Kidney (tissue), 14 donors: ENCODE data around the gene PRR35. TPM values are rescaled to one million over a fixed set of nuclear protein-coding genes. Genes with fewer than 3 reads are reported as not detected.

ENCODE experiments used
- DNase-seq, 5 donors: peaks; one replicate each; pipeline ENCODE4 v3.0.0-alpha.2; 2013 to 2020
- FAIRE-seq: peaks from 2 replicates; lab custom pipeline; 2012; peaks lifted over from hg19 to GRCh38; lab: Jason Lieb, UNC
- H3K27ac ChIP-seq, 2 donors: one replicate each; pipeline ENCODE4 v1.7.0; 2013; ENCODE audit warnings: low read depth in 2 of 2, low read length in 2 of 2, inconsistent platforms in 1 of 2
- H3K27me3 ChIP-seq: one replicate; pipeline ENCODE4 v1.7.1; 2013; ENCODE audit warnings: low read length, inconsistent platforms; ENCODE audit not compliant: control insufficient read depth, insufficient read depth
- H3K36me3 ChIP-seq, 3 donors: one replicate each; pipeline versions ENCODE4 v1.7.0 to v1.7.1; 2013; ENCODE audit warnings: low read length in 3 of 3, control low read depth in 1 of 3, inconsistent platforms in 1 of 3; ENCODE audit not compliant: insufficient read depth in 3 of 3, control insufficient read depth in 2 of 3
- H3K4me1 ChIP-seq, 3 donors: one replicate each; pipeline versions ENCODE4 v1.7.0 to v1.7.1; 2013; ENCODE audit warnings: low read length in 3 of 3, inconsistent platforms in 1 of 3, low read depth in 1 of 3; ENCODE audit not compliant: control insufficient read depth in 2 of 3, insufficient read depth in 2 of 3
- H3K4me3 ChIP-seq, 3 donors: one replicate each; pipeline versions ENCODE4 v1.7.0 to v1.8.1; 2013; ENCODE audit warnings: low read length in 3 of 3, control low read depth in 1 of 3, inconsistent platforms in 1 of 3
- H3K9ac ChIP-seq, 3 donors: one replicate each; pipeline versions ENCODE4 v1.7.0 to v1.7.1; 2013; ENCODE audit warnings: low read length in 3 of 3, control low read depth in 1 of 3, inconsistent platforms in 1 of 3
- H3K9me3 ChIP-seq, 3 donors: one replicate each; pipeline versions ENCODE4 v1.7.0 to v1.7.1; 2013; ENCODE audit warnings: low read length in 3 of 3, control low read depth in 1 of 3, inconsistent platforms in 1 of 3; ENCODE audit not compliant: control insufficient read depth in 2 of 3, insufficient read depth in 1 of 3
- intact Hi-C: fragments of 100-400 bp; cut with DNase I; formaldehyde crosslinking; loops from one replicate; pipeline ENCODE4 v1.11.1; 2022
- polyA plus RNA-seq: library from polyadenylated mRNA; stranded (reverse); fragments of 350-450 nt; fragmentation: Illumina TruSeq; extraction: RNeasy Lipid Tissue Mini Kit (QIAGEN cat#74804); gene quantifications from one replicate; pipeline ENCODE4 v1.2.3, GENCODE V29; 2014; ENCODE audit warnings: low read depth, low replicate concordance; ENCODE audit not compliant: insufficient read depth
- total RNA-seq: library from RNA; stranded (reverse); fragmentation: NEBNext Ultra II Directional; extraction: Animal tissue kit (Norgen Biotek cat#: 25700); gene quantifications from one replicate; pipeline ENCODE4 v1.2.1, GENCODE V29; 2021
- TF ChIP-seq, protein P1 (sequence below): IDR thresholded peaks from 3 replicates; pipeline ENCODE4 v1.5.1; 2012; ENCODE audit warnings: mild to moderate bottlenecking, moderate library complexity, borderline replicate concordance; ENCODE audit not compliant: insufficient read depth; ENCODE audit errors: extremely low read depth
- donor health status: control.
- donor health status: control.
- donor health status: control.
- donor health status: control.
- donor health status: control.
- donor health status: DM: yes; HTN: yes; CAD: no.
- donor health status: Normal renal cell carcinoma (clear cell type).

The PRR35 gene
- total and polyA plus RNA-seq, 2 donors from 2014 or later, result 1.8 to 24.4 TPM

DNA sequence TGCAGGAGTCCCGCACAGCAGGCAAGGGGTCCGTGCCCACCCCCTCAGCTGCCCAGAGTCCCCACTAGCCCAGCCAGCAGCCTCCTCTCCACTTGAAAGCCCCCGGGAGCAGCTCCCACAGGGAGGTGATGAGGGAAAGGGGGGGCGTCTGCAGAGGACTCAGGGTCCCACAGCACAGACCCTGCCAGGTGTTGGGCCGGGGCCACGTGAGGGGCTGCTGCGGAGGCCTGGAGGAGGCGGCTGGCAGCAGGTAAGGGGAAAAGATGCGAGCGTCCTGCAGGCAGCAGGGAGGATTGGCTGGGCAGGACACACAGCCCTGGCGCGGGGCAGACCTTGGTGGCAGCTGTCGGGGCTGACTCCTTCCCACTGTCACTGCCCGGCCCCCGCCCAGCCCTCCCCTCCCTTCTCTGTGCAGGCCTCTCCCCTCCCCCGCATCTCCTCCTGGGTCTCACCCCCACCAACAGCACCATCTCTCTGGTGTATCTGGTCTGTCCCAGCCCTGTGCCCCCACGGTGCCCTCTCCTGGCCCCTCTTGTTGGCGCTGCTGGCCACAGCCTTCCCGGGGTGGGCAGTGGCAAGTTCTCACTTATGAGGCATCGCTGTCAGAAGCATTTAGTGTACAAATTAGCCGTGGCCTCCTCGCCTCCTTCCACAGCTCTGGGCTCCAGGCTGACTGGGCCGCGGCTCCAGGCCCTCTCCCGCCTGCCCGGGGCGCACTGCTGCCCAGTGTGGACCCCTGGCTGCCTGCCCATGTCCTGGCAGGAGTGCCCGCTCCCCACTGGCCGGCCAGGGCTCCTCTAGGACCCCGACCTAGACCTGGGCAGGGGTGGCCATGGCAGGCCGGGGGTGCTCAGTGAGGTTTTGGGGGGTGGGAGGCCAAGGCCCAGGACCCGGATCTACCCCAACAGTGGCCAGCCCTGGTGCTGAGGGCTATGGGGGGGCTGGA, 4.4 kb upstream of the PRR35 start:
- Histone ChIP-seq H3K4me3 (no peak overlapping the region), H3K9ac (no peak overlapping the region), H3K4me1 (peaks cover 0 to 11% (median 3%) of the 10 kb centered on the region in 3 donors), H3K36me3 (peaks cover 0 to 2% (median 0%) of the 10 kb centered on the region in 3 donors), H3K9me3 (no peaks in the 10 kb centered on the region), H3K27ac (no peak overlapping the region), H3K27me3 (no peaks in the 10 kb centered on the region)
- DNase-seq (peak in 1 of 5 donors; percentile 31), FAIRE-seq (no peak)
- intact Hi-C loops, result no loop called here
- TF ChIP-seq, protein P1, sequence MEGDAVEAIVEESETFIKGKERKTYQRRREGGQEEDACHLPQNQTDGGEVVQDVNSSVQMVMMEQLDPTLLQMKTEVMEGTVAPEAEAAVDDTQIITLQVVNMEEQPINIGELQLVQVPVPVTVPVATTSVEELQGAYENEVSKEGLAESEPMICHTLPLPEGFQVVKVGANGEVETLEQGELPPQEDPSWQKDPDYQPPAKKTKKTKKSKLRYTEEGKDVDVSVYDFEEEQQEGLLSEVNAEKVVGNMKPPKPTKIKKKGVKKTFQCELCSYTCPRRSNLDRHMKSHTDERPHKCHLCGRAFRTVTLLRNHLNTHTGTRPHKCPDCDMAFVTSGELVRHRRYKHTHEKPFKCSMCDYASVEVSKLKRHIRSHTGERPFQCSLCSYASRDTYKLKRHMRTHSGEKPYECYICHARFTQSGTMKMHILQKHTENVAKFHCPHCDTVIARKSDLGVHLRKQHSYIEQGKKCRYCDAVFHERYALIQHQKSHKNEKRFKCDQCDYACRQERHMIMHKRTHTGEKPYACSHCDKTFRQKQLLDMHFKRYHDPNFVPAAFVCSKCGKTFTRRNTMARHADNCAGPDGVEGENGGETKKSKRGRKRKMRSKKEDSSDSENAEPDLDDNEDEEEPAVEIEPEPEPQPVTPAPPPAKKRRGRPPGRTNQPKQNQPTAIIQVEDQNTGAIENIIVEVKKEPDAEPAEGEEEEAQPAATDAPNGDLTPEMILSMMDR, result no peak

DNA sequence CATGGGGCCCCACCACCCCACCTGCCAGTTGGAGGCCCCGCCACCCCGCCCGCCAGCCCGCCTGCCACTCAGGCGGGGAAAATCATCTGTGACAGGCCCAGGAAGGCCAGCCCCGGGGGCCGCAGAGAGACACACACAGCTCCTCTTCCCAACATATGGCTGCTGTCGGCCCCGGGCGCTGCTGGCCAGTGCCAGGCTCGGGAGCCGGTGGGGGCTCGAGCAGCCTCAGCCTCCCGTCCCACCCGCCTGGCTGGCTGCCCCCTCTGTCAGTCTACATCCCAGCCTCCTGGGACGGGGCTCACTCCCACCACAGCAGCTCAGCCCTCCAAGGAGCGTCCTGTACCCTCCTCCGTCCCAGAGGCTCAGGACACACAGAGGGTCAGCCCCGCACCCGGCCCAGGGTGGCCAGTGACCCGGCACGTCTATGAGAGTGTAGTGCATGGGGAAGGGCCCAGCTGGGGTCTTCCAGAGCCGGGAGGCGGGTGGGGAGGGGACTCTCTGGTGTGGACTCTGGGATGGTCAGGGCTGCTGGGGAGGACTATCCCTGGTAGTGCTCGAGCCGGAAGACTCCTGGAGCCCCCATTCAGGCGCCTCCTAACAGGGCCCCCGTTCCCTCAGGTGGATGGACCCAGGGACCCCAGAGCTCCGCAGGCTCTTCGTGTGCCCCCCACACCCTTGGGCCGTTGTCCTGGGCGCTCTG, 3.6 kb upstream of the PRR35 start:
- TF ChIP-seq, protein P1, result no peak
- H3K27me3 ChIP-seq, result peaks cover 3% of the 10 kb centered on the region
- H3K36me3 ChIP-seq, result peaks cover 0 to 2% (median 0%) of the 10 kb centered on the region in 3 donors
- intact Hi-C loops, result no loop called here
- H3K4me3 ChIP-seq, result no peak overlapping the region
- no peak overlapping the region for H3K9ac ChIP-seq
- FAIRE-seq, result no peak
- DNase-seq, result no peak
- peaks cover 0 to 13% (median 3%) of the 10 kb centered on the region in 3 donors for H3K4me1 ChIP-seq
- H3K9me3 ChIP-seq, result no peaks in the 10 kb centered on the region
- H3K27ac ChIP-seq, result no peak overlapping the region

DNA sequence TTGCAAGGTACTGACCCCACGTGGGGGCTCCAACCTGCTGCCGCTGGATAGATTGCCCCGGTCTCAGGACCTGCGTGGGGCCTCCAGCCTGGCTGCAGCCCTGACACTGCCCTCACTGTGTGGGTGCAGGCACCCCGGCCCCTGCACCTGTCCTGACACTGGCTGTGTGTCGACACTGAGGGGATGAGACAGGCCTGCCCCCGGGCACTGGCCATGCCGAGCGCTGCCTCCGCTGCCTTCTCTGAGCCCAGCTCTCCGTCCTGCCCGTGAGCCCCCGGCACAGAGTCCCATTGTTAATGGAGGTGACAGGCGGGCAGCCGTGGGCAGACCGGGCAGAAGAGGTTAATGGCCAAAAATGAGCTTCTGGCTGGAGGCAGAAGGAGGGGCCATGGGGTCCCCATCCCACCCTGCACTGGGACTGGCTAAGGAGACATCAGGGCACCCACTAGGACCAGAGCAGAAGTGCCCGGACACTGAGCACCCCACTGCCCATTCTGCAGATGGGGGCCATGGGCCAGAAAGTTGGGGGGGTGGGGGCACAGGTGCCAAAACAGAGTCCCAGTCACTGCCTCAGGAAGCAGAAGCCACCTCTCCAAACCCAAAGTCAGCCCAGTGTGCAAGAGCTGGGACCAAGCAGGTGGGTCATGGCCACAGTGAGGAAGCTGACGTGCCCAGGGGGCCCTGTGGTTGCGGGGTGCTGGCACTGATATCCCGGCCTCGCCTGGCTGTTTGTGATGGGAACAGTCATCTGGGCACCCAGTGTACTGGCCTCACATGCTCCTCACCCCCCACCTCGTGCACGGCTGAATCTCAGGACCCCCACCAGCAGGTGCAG, 2.5 kb upstream of the PRR35 start:
- H3K9me3 ChIP-seq, result no peaks in the 10 kb centered on the region
- peaks cover 0 to 21% (median 3%) of the 10 kb centered on the region in 3 donors for H3K4me1 ChIP-seq
- no peaks in the 10 kb centered on the region for H3K36me3 ChIP-seq
- peak overlapping the region in 1 of 2 donors; percentile 41 for H3K27ac ChIP-seq
- TF ChIP-seq, protein P1, result no peak
- FAIRE-seq (no peak), DNase-seq (no peak)
- no peak overlapping the region for H3K4me3 ChIP-seq
- intact Hi-C loops, result no loop called here
- no peak overlapping the region for H3K9ac ChIP-seq
- H3K27me3 ChIP-seq, result peaks cover 8% of the 10 kb centered on the region
